Osteocyte (in vitro differentiated cells): Measurements from ENCODE around the gene TBL3. TPM values are rescaled to one million over a fixed set of nuclear protein-coding genes. Genes with fewer than 3 reads are reported as not detected.

ENCODE experiments used
- DNase-seq: peaks from one replicate; pipeline ENCODE4 v3.0.0; 2021; ENCODE audit warnings: mixed read lengths; ENCODE audit not compliant: unreplicated experiment; ENCODE audit errors: extremely low spot score
- H3K27ac Mint-ChIP-seq: one replicate; pipeline ENCODE4 v1.8.0; 2021; ENCODE audit warnings: mild to moderate bottlenecking, mixed read lengths; ENCODE audit not compliant: unreplicated experiment
- H3K27me3 Mint-ChIP-seq: one replicate; pipeline ENCODE4 v1.8.0; 2021; ENCODE audit warnings: mixed read lengths; ENCODE audit not compliant: unreplicated experiment
- H3K36me3 Mint-ChIP-seq: one replicate; pipeline ENCODE4 v1.8.0; 2021; ENCODE audit warnings: mixed read lengths; ENCODE audit not compliant: unreplicated experiment
- H3K4me1 Mint-ChIP-seq: one replicate; pipeline ENCODE4 v1.8.0; 2021; ENCODE audit warnings: mixed read lengths; ENCODE audit not compliant: unreplicated experiment
- H3K4me3 Mint-ChIP-seq: one replicate; pipeline ENCODE4 v1.8.0; 2021; ENCODE audit warnings: mild to moderate bottlenecking, moderate library complexity, mixed read lengths; ENCODE audit not compliant: unreplicated experiment
- H3K9me3 Mint-ChIP-seq: one replicate; pipeline ENCODE4 v1.8.0; 2021; ENCODE audit warnings: mixed read lengths; ENCODE audit not compliant: unreplicated experiment
- total RNA-seq: library from RNA; stranded (reverse); gene quantifications from 2 replicates; pipeline ENCODE4 v1.2.1, GENCODE V29; 2021
- TF ChIP-seq, protein P1 (sequence below): fragments of 200-600 bp; sonication (generic); IDR thresholded peaks from 2 replicates; pipeline ENCODE4 v1.5.0; 2021; ENCODE audit warnings: antibody characterized with exemption, mild to moderate bottlenecking, moderate library complexity

Gene TBL3
- total RNA-seq, 1 donor from 2014 or later = 32.0 TPM

DNA sequence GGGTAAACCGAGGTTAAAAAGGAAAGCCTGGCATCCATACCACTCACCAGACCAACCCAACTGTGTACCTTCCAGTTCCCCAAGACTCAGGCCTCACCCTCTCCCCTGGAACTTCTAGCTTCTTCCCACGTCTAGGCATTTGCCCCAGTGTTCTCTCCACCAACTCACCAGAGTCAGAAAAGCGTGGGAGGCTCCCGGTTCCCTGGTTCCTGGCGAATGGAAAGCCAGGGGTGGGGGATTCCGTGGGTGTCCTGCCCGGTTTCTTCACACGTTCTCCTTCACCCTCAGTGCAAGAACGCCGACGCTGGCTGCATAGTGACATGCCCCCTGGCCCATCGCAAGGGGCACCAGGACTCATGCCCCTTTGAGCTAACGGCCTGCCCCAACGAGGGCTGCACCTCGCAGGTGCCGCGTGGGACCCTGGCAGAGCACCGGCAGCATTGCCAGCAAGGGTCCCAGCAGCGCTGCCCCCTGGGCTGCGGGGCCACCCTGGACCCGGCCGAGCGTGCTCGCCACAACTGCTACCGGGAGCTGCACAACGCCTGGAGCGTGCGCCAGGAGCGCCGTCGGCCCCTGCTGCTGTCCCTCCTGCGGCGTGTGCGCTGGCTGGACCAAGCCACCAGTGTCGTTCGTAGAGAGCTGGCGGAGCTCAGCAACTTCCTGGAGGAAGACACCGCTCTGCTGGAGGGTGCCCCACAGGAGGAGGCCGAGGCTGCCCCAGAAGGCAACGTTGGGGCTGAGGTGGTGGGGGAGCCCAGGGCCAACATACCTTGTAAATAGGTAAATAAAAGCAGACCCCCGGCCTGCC lies 3.5 kb upstream of the TBL3 start:
- no peak for DNase-seq
- Mint-ChIP-seq H3K4me1 (peaks cover 37% of the 10 kb centered on the region), H3K27ac (no peak overlapping the region), H3K27me3 (no peaks in the 10 kb centered on the region), H3K9me3 (no peaks in the 10 kb centered on the region), H3K36me3 (peaks cover 10% of the 10 kb centered on the region), H3K4me3 (no peak overlapping the region)
- TF ChIP-seq, protein P1, sequence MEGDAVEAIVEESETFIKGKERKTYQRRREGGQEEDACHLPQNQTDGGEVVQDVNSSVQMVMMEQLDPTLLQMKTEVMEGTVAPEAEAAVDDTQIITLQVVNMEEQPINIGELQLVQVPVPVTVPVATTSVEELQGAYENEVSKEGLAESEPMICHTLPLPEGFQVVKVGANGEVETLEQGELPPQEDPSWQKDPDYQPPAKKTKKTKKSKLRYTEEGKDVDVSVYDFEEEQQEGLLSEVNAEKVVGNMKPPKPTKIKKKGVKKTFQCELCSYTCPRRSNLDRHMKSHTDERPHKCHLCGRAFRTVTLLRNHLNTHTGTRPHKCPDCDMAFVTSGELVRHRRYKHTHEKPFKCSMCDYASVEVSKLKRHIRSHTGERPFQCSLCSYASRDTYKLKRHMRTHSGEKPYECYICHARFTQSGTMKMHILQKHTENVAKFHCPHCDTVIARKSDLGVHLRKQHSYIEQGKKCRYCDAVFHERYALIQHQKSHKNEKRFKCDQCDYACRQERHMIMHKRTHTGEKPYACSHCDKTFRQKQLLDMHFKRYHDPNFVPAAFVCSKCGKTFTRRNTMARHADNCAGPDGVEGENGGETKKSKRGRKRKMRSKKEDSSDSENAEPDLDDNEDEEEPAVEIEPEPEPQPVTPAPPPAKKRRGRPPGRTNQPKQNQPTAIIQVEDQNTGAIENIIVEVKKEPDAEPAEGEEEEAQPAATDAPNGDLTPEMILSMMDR = no peak

DNA sequence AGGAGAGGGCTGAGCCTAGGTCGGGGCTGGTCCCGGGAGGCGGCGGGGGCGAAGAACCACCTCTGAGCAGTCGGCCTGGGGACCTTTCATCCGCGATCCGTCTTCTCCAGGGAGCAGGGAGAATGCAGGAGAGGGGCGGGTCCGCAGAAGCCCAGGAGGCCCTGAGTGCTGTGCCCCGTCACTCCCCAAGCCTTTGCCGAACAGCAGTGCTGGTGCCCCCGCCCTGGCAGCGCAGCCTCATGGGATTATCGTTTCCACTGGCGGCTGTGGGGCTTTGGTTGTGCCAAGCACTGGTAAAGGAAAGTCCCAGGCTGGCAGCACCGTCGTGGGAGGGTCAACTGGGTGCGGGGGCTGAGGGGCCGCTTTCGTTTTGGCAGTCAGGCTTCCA lies 631 bp downstream of the TBL3 start:
- no peak for DNase-seq
- TF ChIP-seq, protein P1 = no peak
- Mint-ChIP-seq H3K4me3 (peak overlapping the region; percentile 94), H3K36me3 (peaks cover 12% of the 10 kb centered on the region), H3K27me3 (no peaks in the 10 kb centered on the region), H3K27ac (peak overlapping the region; percentile 98), H3K4me1 (peaks cover 22% of the 10 kb centered on the region), H3K9me3 (no peaks in the 10 kb centered on the region)

DNA sequence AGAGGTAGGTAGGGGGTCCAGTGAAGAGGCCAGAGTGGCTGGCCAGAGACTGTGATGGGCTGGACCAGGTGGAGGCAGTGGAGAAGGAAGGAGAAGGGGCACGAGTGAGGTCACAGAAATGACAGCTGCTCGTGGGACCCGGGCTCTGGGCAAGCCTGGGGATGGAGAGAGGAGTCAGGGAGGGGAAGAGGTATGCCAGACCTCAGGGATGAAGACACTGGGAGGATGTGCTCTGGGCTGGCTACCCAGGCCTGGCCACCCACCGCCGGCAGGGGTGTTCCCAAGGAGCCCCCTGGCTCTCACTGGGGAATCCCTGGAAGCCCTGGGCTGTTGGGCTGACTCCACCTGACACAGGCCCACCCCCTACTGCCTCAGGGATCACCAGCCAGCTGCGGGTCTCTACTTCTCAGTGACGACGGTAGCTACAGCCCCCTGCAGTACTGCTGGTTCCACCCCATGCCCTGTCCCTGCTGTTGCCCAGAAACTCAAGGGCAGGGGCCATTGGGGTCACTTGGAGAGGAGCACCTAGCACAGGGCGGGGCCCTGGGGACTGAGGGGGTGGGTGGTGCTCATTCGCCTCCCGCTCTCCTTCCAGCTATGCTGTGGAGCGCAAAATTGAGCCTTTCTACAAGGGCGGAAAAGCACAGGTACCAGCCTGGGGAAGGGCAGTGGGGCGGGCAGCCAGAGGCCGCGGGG lies 1.8 kb downstream of the TBL3 start:
- Mint-ChIP-seq H3K4me3 (peak overlapping the region; percentile 94), H3K4me1 (peaks cover 22% of the 10 kb centered on the region), H3K9me3 (no peaks in the 10 kb centered on the region), H3K27me3 (no peaks in the 10 kb centered on the region), H3K36me3 (peaks cover 12% of the 10 kb centered on the region), H3K27ac (no peak overlapping the region)
- TF ChIP-seq, protein P1 = no peak
- DNase-seq = no peak

DNA sequence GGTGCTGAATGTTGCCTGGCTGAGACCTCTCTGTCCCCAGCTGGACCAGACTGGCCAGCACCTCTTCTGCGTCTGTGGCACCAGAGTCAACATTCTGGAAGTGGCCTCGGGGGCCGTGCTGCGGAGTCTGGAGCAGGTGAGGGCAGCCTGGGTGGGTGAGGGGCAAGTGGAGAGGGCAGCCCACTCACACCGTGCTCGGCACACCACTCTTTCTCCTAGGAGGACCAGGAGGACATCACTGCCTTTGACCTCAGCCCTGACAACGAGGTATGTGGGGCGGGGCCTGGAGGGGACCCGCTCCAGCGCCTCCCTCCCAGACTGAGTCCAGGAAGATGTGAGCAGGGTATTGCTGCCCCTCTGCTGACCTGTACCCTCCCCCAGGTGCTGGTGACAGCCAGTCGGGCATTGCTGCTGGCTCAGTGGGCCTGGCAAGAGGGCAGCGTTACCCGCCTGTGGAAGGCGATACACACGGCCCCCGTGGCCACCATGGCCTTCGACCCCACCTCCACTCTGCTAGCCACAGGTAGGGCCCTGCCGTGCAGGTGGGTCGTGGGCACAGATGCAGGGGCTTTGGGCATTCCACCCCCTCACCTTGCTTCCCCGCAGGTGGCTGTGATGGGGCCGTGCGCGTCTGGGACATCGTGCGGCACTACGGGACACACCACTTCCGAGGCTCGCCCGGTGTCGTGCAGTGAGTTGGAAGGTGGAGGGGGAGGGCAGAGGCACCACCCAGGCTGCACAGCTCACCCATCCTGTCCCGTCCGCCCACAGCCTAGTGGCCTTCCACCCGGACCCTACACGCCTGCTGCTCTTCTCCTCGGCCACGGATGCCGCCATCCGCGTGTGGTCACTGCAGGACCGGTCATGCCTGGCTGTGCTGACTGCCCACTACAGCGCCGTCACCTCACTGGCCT lies 2.6 kb downstream of the TBL3 start:
- Mint-ChIP-seq H3K4me3 (no peak overlapping the region), H3K4me1 (peaks cover 22% of the 10 kb centered on the region), H3K9me3 (no peaks in the 10 kb centered on the region), H3K27ac (no peak overlapping the region), H3K36me3 (peaks cover 12% of the 10 kb centered on the region), H3K27me3 (no peaks in the 10 kb centered on the region)
- no peak for DNase-seq
- TF ChIP-seq, protein P1 = no peak
